ENCODE measurements around the gene TOM1L1.

The TOM1L1 gene

DNA sequence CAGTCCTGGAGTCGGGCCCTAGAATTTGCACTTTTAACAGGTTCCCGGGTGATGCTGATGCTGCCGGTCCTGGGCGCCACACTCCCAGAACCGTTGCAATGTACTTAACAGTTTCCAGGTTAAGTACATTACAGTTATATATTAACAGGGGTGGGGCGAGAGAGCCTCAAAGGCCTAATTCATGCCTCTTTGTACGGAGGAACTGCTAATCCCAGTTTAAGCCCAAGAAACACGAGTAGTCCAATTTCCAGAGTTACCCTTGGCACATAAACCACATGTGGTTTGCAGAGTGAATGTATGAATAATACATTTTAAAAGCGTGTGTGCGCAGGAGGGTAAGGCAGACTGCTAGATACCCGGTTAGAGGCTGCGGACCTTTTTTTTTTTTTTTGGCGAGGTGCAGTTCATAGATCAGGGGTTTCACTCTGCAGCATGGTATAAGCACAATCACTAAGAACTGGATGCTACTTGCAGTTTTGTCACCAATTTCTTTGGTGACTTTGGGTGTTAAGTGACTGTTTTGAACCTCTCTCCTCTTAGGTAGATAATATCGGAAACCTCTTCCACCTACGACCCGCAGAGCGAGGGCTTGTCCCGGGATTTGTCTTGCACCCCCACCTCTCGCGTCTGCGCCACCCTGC, 67.1 kb downstream of the TOM1L1 start:
- Histone ChIP-seq H3K27ac (ENCODE audit: low read depth, low read length) (peak overlapping the region; percentile 39), H3K27me3 (ENCODE audit: control insufficient read depth, insufficient read depth, low read length) (no peaks in the 10 kb centered on the region), H3K9ac (ENCODE audit: low read length) (peak overlapping the region; percentile 63), H3K4me3 (ENCODE audit: low read length) (peak overlapping the region; percentile 88), H3K36me3 (ENCODE audit: control insufficient read depth, insufficient read depth, low read length) (no peaks in the 10 kb centered on the region), H3K4me1 (ENCODE audit: control insufficient read depth, insufficient read depth, low read length) (peaks cover 14% of the 10 kb centered on the region)

DNA sequence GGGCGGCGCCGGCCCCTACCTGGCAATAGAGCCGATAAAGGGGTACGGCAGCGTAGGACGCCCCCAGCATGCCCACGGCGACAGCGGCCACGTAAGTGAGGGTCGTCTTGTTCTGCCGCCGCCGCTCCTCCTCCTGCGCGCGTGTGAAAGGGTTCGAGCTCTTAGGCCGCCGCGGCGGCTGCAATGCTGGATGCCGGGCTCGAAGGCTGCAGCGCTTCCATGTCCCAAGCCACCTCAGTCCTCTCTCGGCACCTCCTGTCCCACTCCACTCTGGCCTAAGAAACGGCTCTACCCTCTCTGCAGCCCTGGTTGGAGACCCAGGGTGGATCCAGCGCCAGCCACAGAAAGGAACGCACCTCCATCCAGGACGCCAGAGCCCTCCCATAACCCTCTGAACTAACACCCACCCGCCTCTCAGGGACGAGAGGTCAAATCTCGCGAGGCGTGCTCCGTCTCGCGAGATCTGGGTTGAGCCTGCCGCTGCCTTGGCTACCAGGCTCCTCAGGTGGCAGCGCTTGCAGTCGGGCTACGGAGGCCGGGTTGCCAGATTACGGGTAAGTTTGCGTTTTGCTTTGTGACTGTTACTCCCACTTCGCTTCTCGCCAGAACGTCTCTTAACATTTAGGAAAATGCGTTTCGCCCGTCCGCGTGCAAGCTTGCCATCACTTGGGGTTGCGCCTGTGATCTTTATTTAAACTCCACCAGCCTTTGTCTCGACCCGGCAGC, 67.8 kb downstream of the TOM1L1 start, which contains the start of the genes COX11 and STXBP4:
TSS of gene COX11 (minus strand) at position 393 of the 726 bp plus-strand sequence. CDS start at position 385, 8 bp downstream.
TSS of gene STXBP4 (plus strand) at position 504 of the 726 bp plus-strand sequence. CDS start 17,455 bp downstream, outside the sequence.
- peak within 1 kb of the TSS; percentile 88 for H3K4me3 ChIP-seq (ENCODE audit: low read length)
- peak within 1 kb of the TSS; percentile 72 for H3K9ac ChIP-seq (ENCODE audit: low read length)
- H3K36me3 ChIP-seq (ENCODE audit: control insufficient read depth, insufficient read depth, low read length): no peaks in the 10 kb centered on the region
- no peaks in the 10 kb centered on the region for H3K27me3 ChIP-seq (ENCODE audit: control insufficient read depth, insufficient read depth, low read length)
- peaks cover 14% of the 10 kb centered on the region for H3K4me1 ChIP-seq (ENCODE audit: control insufficient read depth, insufficient read depth, low read length)
- peak within 1 kb of the TSS; percentile 84 for H3K27ac ChIP-seq (ENCODE audit: low read depth, low read length)

GRCh38 chr17:54968988-54969332, 68.3 kb downstream of the TOM1L1 start:
- Histone ChIP-seq H3K4me3 (ENCODE audit: low read length) (peak overlapping the region; percentile 88), H3K27ac (ENCODE audit: low read depth, low read length) (peak overlapping the region; percentile 84), H3K36me3 (ENCODE audit: control insufficient read depth, insufficient read depth, low read length) (no peaks in the 10 kb centered on the region), H3K27me3 (ENCODE audit: control insufficient read depth, insufficient read depth, low read length) (no peaks in the 10 kb centered on the region), H3K9ac (ENCODE audit: low read length) (peak overlapping the region; percentile 72), H3K4me1 (ENCODE audit: control insufficient read depth, insufficient read depth, low read length) (peaks cover 14% of the 10 kb centered on the region)

GRCh38 chr17:54969658-54970572, 69.3 kb downstream of the TOM1L1 start:
- peaks cover 14% of the 10 kb centered on the region for H3K4me1 ChIP-seq (ENCODE audit: control insufficient read depth, insufficient read depth, low read length)
- H3K27ac ChIP-seq (ENCODE audit: low read depth, low read length): peak overlapping the region; percentile 84
- no peaks in the 10 kb centered on the region for H3K36me3 ChIP-seq (ENCODE audit: control insufficient read depth, insufficient read depth, low read length)
- H3K27me3 ChIP-seq (ENCODE audit: control insufficient read depth, insufficient read depth, low read length): no peaks in the 10 kb centered on the region
- peak overlapping the region; percentile 88 for H3K4me3 ChIP-seq (ENCODE audit: low read length)
- no peak overlapping the region for H3K9ac ChIP-seq (ENCODE audit: low read length)

DNA sequence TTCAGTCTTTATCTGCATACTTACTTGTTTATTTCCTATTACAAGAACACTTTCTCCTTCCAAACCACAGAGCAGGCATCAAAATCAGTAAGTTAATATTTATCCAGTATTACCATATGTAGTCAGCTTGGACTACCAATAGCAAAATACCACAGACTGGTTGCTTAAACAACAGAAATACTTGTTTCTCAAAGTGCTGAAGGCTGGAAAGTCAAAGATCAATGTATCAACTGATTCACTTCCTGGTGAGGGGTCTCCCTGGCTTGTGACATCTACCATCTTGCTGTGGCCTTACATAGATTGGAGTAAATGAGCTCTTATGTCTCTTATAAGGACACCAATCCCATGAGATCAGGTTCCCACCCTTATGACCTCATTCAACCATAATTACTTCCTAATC, 70.5 kb downstream of the TOM1L1 start:
- Histone ChIP-seq H3K36me3 (ENCODE audit: control insufficient read depth, insufficient read depth, low read length) (no peaks in the 10 kb centered on the region), H3K4me3 (ENCODE audit: low read length) (no peak overlapping the region), H3K27me3 (ENCODE audit: control insufficient read depth, insufficient read depth, low read length) (no peaks in the 10 kb centered on the region), H3K4me1 (ENCODE audit: control insufficient read depth, insufficient read depth, low read length) (peaks cover 14% of the 10 kb centered on the region), H3K27ac (ENCODE audit: low read depth, low read length) (no peak overlapping the region), H3K9ac (ENCODE audit: low read length) (no peak overlapping the region)

- Histone ChIP-seq H3K27ac (ENCODE audit: low read depth, low read length) (no peak overlapping the region), H3K36me3 (ENCODE audit: control insufficient read depth, insufficient read depth, low read length) (no peaks in the 10 kb centered on the region), H3K4me1 (ENCODE audit: control insufficient read depth, insufficient read depth, low read length) (peaks cover 13% of the 10 kb centered on the region), H3K27me3 (ENCODE audit: control insufficient read depth, insufficient read depth, low read length) (no peaks in the 10 kb centered on the region), H3K9ac (ENCODE audit: low read length) (no peak overlapping the region), H3K4me3 (ENCODE audit: low read length) (no peak overlapping the region)
These were observed 71.2 kb downstream of the TOM1L1 start for GRCh38 chr17:54971901-54972300.

DNA sequence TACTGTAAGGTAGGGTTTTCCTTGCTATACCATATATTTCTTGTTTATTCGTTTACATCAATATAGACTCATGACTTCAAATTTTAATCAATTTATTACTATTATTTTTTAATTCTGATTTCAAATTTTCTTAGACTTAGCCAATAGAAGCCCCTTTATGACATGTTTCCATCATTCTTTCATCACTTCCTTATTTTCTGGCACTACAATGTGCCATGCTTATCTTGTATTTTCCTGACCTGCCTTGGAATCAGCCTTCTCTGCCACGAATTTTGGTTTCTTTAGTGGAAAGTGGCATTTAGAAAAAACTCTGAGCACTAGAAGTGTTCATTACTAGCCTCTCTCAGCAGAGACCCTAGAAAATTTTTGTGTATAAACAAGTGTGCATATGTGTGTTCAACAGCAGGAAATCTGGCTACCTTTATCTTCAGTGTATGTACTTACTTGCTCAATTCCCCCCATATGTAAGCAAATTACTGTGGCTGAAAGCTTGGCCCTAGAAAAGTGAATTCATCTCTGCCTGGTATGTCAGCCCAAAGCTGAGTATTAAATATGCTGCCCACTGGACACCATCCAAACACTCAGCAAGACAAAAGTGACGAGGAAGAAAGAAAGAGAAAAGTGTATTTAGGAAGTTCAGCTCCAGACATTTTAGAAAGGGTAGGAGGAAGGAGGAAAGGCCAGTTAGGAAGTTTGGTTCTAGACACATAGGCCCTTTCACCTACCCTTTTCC, 71.9 kb downstream of the TOM1L1 start:
- no peaks in the 10 kb centered on the region for H3K27me3 ChIP-seq (ENCODE audit: control insufficient read depth, insufficient read depth, low read length)
- peaks cover 9% of the 10 kb centered on the region for H3K4me1 ChIP-seq (ENCODE audit: control insufficient read depth, insufficient read depth, low read length)
- no peak overlapping the region for H3K4me3 ChIP-seq (ENCODE audit: low read length)
- no peak overlapping the region for H3K9ac ChIP-seq (ENCODE audit: low read length)
- H3K27ac ChIP-seq (ENCODE audit: low read depth, low read length): no peak overlapping the region
- H3K36me3 ChIP-seq (ENCODE audit: control insufficient read depth, insufficient read depth, low read length): no peaks in the 10 kb centered on the region

GRCh38 chr17:54974759-54975158, 74.1 kb downstream of the TOM1L1 start:
- Histone ChIP-seq H3K36me3 (ENCODE audit: control insufficient read depth, insufficient read depth, low read length) (no peaks in the 10 kb centered on the region), H3K4me3 (ENCODE audit: low read length) (no peak overlapping the region), H3K27ac (ENCODE audit: low read depth, low read length) (no peak overlapping the region), H3K4me1 (ENCODE audit: control insufficient read depth, insufficient read depth, low read length) (peaks cover 1% of the 10 kb centered on the region), H3K27me3 (ENCODE audit: control insufficient read depth, insufficient read depth, low read length) (no peaks in the 10 kb centered on the region), H3K9ac (ENCODE audit: low read length) (no peak overlapping the region)

DNA sequence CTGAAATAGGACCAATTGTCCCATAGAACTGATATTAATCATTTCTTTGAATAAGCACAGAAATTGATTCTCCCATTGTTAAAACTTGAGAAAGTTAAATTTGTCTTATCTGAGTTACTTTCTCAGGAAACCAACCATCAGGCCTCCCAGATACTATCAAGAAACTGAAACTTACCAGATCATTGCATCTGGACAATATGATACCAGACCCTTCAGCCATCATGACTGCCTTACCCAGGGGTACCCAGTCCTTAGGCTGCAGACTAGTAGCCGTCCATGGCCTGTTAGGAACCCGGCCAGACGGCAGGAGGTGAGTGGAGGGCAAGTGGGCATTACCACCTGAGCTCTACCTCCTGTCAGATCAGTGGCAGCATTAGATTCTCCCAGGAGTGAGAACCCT, 75.7 kb downstream of the TOM1L1 start:
- Histone ChIP-seq H3K9ac (ENCODE audit: low read length) (no peak overlapping the region), H3K27me3 (ENCODE audit: control insufficient read depth, insufficient read depth, low read length) (no peaks in the 10 kb centered on the region), H3K4me3 (ENCODE audit: low read length) (no peak overlapping the region), H3K27ac (ENCODE audit: low read depth, low read length) (no peak overlapping the region), H3K4me1 (ENCODE audit: control insufficient read depth, insufficient read depth, low read length) (no peaks in the 10 kb centered on the region), H3K36me3 (ENCODE audit: control insufficient read depth, insufficient read depth, low read length) (no peaks in the 10 kb centered on the region)

DNA sequence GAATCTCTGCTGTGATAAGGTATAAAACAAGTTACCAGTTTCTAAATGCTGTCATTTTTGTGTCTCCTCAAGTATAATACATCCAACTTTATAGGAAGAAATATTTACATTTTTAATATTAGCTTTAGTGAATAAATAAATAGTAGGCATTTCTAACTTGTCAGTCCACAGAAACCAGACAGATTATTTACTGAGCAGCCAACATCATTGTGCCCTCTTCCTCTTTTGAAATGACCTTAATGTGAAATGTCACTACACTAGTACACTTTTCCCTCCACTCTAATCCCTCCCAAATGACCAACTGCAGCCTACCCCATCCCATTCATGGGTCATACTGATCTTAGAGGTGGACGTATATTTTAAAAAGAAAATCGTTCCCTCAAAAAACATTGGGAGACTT, 77.1 kb downstream of the TOM1L1 start:
- no peak overlapping the region for H3K27ac ChIP-seq (ENCODE audit: low read depth, low read length)
- H3K27me3 ChIP-seq (ENCODE audit: control insufficient read depth, insufficient read depth, low read length): no peaks in the 10 kb centered on the region
- no peaks in the 10 kb centered on the region for H3K4me1 ChIP-seq (ENCODE audit: control insufficient read depth, insufficient read depth, low read length)
- no peak overlapping the region for H3K9ac ChIP-seq (ENCODE audit: low read length)
- H3K36me3 ChIP-seq (ENCODE audit: control insufficient read depth, insufficient read depth, low read length): no peaks in the 10 kb centered on the region
- H3K4me3 ChIP-seq (ENCODE audit: low read length): no peak overlapping the region

DNA sequence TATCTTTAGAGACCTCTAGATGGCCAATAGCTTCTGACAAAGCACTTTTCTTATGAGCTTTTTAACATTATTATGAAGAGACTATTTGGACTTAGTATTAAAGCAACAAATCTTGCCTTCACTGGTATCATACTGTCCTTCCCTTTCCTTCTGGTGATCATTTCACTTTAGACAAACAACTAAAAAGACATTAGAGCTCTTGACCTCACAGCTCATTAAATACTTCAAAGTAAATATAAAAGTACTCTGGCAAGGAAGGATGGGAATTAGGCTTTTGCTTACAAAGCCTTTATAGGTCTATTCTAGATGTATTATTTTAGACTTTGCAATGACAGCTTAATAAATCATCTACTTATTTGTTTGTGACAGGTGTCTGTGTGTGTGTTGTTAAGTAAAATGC, 79.0 kb downstream of the TOM1L1 start:
- H3K27ac ChIP-seq (ENCODE audit: low read depth, low read length): no peak overlapping the region
- H3K27me3 ChIP-seq (ENCODE audit: control insufficient read depth, insufficient read depth, low read length): no peaks in the 10 kb centered on the region
- no peaks in the 10 kb centered on the region for H3K36me3 ChIP-seq (ENCODE audit: control insufficient read depth, insufficient read depth, low read length)
- no peak overlapping the region for H3K9ac ChIP-seq (ENCODE audit: low read length)
- no peak overlapping the region for H3K4me3 ChIP-seq (ENCODE audit: low read length)
- H3K4me1 ChIP-seq (ENCODE audit: control insufficient read depth, insufficient read depth, low read length): no peaks in the 10 kb centered on the region

DNA sequence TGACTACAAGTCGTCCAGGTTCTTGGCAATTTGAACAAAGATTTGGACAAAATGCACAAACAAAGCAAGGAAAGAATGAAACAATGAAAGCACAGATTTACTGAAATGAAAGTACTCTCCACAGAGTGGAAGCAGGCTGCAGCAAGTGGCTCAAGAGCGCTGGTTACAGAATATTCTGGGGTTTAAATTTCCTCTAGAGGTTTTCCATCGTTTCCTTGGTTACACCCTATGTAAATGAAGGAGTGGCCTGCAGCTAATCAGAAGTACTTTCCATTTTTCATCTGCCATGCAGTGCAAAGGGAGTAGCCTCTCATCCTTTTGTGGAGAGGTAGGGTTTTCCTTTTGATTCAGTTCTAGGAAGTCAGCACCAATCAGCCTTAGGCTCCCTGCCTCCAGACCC, 79.7 kb downstream of the TOM1L1 start:
- H3K9ac ChIP-seq (ENCODE audit: low read length): no peak overlapping the region
- no peaks in the 10 kb centered on the region for H3K4me1 ChIP-seq (ENCODE audit: control insufficient read depth, insufficient read depth, low read length)
- no peak overlapping the region for H3K4me3 ChIP-seq (ENCODE audit: low read length)
- H3K36me3 ChIP-seq (ENCODE audit: control insufficient read depth, insufficient read depth, low read length): no peaks in the 10 kb centered on the region
- H3K27ac ChIP-seq (ENCODE audit: low read depth, low read length): no peak overlapping the region
- H3K27me3 ChIP-seq (ENCODE audit: control insufficient read depth, insufficient read depth, low read length): no peaks in the 10 kb centered on the region

All from rectal smooth muscle tissue (tissue), 1 donor.